Measurements from ENCODE around the gene RREB1. TPM values are rescaled to one million over a fixed set of nuclear protein-coding genes. Genes with fewer than 3 reads are reported as not detected.

RREB1 gene
- total and polyA plus RNA-seq, 12 donors: 8.0 to 79.5 (median 48.7) TPM

GRCh38 chr6:7228662-7229375 lies 121.1 kb downstream of the RREB1 start:
- no peaks in the 10 kb centered on the region for H3K4me1 ChIP-seq (replicated peaks in 1 of 2)
- H3K36me3 ChIP-seq (replicated peaks in 1 of 2): peaks cover 0 to 85% of the 10 kb centered on the region in 2 donors
- no peaks in the 10 kb centered on the region for H3K9me3 ChIP-seq (replicated peaks in 1 of 3)
- no peak for DNase-seq
- H3K4me3 ChIP-seq: no peak overlapping the region
- TF ChIP-seq CTCF (IDR thresholded peaks at IDR 0.05): no peak
- TF ChIP-seq POLR2A (IDR thresholded peaks at IDR 0.05): no peak
- intact Hi-C loops (cut with DNase I): no loop called here
- H3K27me3 ChIP-seq: no peaks in the 10 kb centered on the region
- WGBS, 4 donors: 89 to 96% (median 90%) methylated on average over 11 to 21 of the region's 21 CpGs
- H3K27ac ChIP-seq: no peak overlapping the region

GRCh38 chr6:7229376-7230326 lies 121.9 kb downstream of the RREB1 start:
- H3K4me3 ChIP-seq: no peak overlapping the region
- no peak overlapping the region for H3K27ac ChIP-seq
- H3K36me3 ChIP-seq (replicated peaks in 1 of 2): peaks cover 0 to 91% of the 10 kb centered on the region in 2 donors
- 92 to 95% (median 94%) methylated on average over 47 to 62 of the region's 62 CpGs for WGBS, 4 donors
- H3K27me3 ChIP-seq: no peaks in the 10 kb centered on the region
- intact Hi-C loops (cut with DNase I): no loop called here
- no peak for DNase-seq
- no peaks in the 10 kb centered on the region for H3K4me1 ChIP-seq (replicated peaks in 1 of 2)
- no peaks in the 10 kb centered on the region for H3K9me3 ChIP-seq (replicated peaks in 1 of 3)
- TF ChIP-seq CTCF (IDR thresholded peaks at IDR 0.05): no peak
- TF ChIP-seq POLR2A (IDR thresholded peaks at IDR 0.05): no peak

GRCh38 chr6:7230327-7230691 lies 122.5 kb downstream of the RREB1 start:
- Histone ChIP-seq H3K9me3 (replicated peaks in 1 of 3) (no peaks in the 10 kb centered on the region), H3K27me3 (no peaks in the 10 kb centered on the region), H3K27ac (no peak overlapping the region), H3K4me1 (replicated peaks in 1 of 2) (no peaks in the 10 kb centered on the region), H3K36me3 (replicated peaks in 1 of 2) (peaks cover 0 to 91% of the 10 kb centered on the region in 2 donors), H3K4me3 (no peak overlapping the region)
- no peak for TF ChIP-seq CTCF (IDR thresholded peaks at IDR 0.05)
- no peak for TF ChIP-seq POLR2A (IDR thresholded peaks at IDR 0.05)
- intact Hi-C loops (cut with DNase I): no loop called here
- no peak for DNase-seq
- WGBS, 4 donors: 98 to 100% (median 98%) methylated on average over 8 to 39 of the region's 39 CpGs

GRCh38 chr6:7230956-7231713 lies 123.4 kb downstream of the RREB1 start:
- H3K27ac ChIP-seq: no peak overlapping the region
- H3K27me3 ChIP-seq: no peaks in the 10 kb centered on the region
- no peaks in the 10 kb centered on the region for H3K9me3 ChIP-seq (replicated peaks in 1 of 3)
- no peak for TF ChIP-seq CTCF (IDR thresholded peaks at IDR 0.05)
- no peak for TF ChIP-seq POLR2A (IDR thresholded peaks at IDR 0.05)
- peaks cover 0 to 88% of the 10 kb centered on the region in 2 donors for H3K36me3 ChIP-seq (replicated peaks in 1 of 2)
- peaks cover 5 to 6% of the 10 kb centered on the region in 2 donors for H3K4me1 ChIP-seq (replicated peaks in 1 of 2)
- 92 to 97% (median 96%) methylated on average over 30 to 37 of the region's 37 CpGs for WGBS, 4 donors
- intact Hi-C loops (cut with DNase I): no loop called here
- no peak for DNase-seq
- H3K4me3 ChIP-seq: no peak overlapping the region

Data from adrenal gland (tissue), 12 donors.